ENCODE data around the gene CYB5R2.
"Not testable (repeated sequence)": the region's sequence is repeated elsewhere in the genome, so short reads cannot be mapped to it uniquely, and the experiment has no call there.

Gene CYB5R2

DNA sequence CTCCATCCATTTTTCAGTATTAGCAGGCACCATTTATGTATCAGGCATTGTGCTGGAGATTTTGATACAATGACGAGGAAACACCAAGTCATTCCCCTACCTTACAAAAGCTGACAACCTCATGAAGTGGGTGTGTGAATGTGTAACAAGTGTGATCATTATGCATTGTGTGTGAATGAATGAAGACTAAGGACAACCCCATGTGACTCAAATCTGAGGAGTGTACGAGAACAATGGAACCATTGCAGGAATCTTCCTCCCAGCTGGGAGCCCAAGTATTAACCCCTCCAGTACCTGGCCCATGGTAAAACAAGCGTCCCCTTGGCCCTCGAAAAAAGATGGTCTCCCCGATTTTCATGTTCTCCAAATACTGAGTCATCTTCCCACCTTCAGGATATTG, 4.4 kb downstream of the CYB5R2 start:
- no peak for DNase-seq (ENCODE audit: low read depth)

DNA sequence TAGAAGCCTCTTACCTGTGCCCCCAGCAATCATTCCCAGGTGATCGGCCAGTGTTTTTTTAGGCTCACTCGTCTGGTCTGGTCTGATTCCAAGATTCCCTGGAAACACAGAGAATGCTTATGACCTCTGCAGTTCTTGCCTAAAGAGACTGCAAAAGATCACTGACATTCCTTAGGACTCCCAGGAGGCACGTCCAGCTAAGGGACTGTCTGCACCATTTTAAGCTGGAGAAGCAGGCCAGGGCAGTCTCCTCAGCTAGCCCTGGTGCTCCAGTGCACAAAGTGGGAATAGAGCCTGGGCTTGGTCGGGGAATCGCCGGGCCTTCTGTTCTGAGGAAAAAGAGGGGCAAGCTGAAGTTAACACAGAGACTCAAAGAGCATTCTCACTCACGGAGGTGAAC, 4.8 kb downstream of the CYB5R2 start:
- no peak for DNase-seq (ENCODE audit: low read depth)

DNA sequence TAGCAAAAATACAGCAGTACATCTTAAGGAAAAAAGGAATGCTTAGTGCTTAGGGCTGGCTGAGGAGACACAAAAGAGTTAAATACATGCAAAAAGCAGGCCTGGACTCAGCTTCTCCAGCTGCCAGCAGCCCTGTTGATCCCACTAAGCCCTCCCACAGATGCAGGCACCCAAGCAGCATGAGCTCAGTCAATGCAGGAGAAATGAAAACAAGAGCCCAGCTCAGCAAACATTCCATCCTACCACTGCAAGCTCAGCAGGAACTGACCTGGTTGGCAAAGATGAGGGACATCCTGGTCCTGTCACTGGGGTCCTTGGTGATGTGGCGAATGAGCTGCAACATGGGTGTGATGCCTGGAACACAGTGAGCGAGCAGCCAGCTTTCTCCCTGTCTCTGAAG, 5.8 kb downstream of the CYB5R2 start:
- DNase-seq (ENCODE audit: low read depth), result no peak

DNA sequence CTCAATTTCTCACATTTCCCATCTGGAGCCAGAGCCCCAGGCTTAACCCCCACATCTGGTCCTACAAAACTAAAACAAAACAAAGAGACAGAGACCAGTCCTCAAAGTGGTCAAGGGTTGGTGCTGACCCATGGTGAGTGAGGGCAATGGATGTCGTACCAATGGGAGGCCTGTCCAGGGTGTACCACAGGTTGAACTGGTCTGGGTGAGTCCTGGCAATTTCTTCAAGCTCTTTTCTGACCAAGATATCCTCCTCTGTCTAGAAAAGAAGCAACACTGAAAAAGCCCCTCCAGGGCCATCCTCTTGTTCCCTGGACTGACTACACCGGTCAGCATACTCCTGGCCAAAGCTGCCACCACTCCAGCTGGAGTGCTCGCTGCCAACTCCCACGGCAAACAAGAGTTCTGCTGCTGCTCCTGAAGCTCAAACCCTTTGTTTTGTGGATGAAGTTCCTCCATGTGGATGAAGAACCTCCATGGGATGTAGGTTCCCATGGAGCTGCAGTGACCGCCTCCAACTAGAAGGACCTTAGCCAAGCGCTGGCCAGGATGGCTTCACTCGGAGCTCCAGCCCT, 6.9 kb downstream of the CYB5R2 start:
- DNase-seq (ENCODE audit: low read depth), result no peak

DNA sequence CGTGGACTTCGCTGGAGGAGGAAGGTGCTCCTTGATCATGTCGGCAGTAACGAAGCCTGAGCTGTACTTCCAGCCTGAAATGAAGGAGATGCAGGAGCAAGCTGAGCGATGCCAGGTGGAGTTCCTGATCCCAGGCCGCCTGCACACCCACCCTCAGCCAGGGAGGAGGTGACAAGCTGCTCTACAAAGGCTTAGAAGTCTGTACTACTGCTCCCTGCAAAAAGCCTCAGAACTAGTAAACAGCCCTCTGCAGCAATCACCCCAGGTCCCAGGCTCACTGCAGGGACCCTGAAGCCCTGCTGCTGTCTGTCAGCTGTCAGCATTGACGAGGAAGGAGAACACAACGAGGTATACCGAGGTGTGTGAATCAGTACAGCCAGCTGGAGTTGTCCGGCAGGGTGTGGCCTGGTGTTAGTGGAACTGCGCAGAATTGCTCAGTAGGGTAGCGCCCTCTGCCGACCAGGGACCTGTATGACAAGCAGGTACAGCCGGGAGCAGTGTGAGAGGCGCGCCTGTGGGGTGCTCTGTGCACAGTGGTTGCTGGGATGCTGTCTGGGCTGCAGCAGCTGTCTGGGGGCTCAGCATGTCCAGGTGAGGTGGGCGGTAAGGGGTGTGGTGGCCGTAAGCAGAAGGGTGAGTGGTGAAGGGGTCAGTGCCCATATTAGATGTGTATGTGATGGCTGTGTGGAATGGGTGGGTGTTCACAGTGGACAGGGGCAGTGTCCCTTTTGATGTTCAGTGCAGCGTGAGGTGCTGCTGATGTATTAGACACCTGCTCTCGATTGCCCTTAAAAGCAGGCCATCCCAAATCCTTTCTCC, 7.6 kb downstream of the CYB5R2 start:
- DNase-seq (ENCODE audit: low read depth), result no peak

DNA sequence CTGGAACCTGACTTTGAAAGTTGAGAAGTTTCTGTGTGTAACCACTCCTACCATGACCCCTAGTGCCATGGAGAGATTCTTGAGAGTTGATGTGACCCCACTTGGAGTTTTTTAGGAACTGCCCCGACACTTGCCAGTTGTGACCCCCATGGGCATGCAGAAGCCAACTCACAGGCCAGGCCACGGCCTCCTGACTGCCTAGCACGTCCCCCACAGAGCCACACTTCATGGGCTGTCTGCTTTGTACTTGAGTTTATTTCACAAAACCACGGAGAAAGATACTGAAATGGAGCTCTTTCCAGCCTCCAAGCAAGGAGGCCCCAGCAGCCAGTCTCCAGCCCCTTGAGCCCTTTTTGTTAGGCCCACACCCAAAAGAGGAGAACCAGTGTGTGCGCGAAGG, 8.4 kb downstream of the CYB5R2 start:
- no peak for DNase-seq (ENCODE audit: low read depth)

DNA sequence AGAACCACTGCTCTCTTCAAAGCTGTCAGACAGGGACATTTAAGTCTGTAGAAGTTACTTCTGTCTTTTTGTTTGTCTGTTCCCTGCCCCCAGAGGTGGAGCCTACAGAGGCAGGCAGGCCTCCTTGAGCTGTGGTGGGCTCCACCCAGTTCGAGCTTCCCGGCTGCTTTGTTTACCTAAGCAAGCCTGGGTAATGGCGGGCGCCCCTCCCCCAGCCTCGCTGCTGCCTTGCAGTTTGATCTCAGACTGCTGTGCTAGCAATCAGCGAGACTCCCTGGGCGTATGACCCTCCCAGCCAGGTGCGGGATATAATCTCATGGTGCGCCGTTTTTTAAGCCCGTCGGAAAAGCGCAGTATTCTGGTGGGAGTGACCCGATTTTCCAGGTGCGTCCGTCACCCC, 9.8 kb downstream of the CYB5R2 start:
- not testable (repeated sequence) for DNase-seq (ENCODE audit: low read depth)

DNA sequence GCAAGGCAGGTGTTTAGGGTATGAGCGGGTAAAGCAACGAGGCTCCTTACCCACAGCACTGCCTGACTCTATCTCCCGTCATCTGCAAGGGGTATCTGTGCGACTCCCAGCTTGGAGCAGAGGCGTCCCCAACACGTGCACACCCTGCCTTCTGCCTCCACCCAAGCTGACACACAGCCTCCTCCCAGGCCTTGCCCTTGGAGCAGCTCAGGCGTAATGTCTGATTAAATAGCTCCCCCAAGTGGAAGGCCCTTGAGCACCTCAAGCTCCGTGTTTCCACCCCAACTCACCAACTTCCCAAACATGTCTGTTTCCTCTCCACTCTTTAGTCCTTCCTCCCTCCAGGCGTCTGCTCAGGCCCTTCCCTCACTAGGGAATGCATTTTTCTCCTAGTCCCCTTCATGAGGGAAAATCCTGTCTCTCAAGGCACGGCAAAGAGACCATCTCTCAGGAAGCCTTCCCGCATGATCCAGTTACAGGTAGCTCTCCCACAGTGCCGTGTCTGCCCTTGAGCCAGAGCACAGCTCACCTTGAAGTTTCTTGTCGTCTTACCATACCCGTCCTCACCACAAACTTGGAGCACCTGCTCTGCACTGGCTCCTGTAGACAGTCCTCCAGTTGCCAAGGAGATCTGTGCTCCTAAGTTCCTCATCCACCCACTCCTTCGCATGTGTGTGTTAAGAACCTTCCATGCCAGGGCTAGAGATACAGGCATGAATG, 15.8 kb downstream of the CYB5R2 start:
- DNase-seq (ENCODE audit: low read depth), result no peak

DNA sequence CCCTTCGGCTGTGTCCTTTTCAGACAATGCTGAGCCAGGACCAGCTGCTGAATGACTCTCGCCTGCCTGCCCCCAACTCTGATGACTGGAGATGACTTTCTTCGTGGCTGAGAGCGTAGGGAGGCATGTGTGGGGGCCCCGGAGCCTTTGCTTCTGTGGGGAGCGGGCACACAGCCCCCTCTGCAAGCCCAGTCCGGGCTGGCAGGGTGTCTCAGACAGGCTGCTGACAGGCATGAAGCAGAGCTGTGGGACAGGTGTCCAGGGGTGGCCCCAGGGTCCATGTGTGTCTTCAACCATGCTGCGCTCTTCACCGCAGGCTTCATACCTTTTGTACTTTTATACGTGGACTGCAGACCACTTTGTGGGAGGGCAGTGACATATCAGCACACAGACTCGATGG, 16.6 kb downstream of the CYB5R2 start:
- no peak for DNase-seq (ENCODE audit: low read depth)

DNA sequence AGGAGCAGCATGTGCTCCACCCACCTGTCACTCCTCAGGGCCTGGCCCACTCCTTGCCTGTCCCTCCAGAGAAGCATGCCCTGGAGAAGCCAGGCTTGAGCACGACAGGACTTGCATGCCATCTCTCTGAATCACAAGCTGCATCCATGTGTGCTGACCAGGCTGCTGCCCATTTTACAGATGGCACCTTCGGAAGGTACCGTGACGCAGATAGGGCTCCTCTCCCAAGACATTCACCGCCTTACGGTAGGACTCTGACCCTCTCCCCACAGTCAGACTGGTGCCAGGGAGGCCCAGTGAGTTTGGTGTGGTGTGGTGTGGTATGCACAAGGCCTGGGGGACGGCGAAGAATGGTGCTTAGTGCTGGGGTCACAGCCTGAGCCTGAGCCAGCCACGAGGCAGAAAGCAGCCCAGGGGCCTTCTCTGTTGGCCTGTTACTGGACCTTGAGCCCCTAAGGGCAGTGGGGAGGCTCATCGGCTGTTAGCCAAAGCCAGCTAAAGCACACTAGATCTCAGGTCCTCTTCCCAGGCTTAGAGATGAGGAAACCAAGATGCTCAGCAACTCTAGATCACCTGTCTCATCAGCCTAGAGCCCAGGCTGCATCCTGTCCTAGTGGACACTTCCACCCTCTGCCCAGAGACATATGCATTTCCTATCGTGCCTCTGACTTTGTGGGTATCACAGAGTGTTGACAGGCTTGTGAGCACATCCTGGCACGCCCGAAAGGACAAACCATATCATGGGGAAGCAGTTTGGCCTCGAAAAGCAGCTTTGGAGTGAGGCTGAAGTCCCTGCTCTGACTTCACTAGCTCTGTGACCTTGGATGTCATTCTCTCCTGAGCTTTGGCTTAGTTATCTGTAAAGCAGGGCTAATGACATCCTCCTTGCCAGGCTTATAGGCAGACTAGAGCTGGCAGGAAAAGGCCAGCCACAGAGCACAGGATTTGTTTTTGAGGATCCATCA, 17.8 kb downstream of the CYB5R2 start:
- no peak for DNase-seq (ENCODE audit: low read depth)

DNA sequence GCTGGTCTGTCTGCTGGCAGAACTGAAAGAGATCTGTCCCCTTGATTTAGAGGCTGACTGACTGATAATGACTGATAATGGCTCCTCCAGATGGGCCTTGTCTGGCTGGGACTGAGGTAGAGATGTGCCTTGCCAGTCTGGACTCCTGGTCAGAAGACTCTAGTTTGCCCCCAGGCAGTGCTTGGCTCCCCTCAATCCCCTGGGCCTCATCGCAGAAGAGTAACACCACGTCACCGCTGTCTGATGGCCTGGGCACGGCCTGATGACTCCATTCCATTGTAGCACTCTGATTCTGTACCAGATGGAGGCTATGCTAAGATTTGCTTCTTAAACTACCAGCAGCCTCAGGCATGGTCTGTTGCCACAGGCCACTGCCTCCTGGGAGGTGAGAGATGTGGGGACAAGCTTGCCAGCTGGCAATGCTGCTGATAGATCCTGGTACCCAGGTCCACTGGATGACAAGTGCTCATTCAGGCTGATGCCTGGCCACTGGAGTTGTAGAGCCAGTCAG, 19.1 kb downstream of the CYB5R2 start:
- no peak for DNase-seq (ENCODE audit: low read depth)

DNA sequence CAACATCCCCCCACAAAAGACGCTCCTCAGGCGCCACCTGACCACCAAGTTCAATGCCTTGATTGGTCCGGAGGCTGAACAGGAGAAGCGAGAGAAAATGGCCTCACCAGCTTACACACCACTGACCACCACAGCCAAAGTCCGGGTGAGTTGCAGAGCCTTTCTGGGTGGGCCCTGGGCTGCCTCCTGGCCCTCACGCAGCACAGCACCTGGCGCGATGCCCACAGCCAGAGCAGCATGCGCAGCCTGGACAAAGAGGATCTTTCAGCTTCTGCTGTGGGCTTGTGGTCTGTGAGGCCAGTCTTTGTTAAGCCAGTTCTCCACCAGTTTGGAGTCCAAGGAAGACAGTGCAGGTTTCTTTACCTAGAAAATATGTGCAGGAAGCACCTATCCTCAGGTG, 21.6 kb downstream of the CYB5R2 start:
- no peak for DNase-seq (ENCODE audit: low read depth)

DNA sequence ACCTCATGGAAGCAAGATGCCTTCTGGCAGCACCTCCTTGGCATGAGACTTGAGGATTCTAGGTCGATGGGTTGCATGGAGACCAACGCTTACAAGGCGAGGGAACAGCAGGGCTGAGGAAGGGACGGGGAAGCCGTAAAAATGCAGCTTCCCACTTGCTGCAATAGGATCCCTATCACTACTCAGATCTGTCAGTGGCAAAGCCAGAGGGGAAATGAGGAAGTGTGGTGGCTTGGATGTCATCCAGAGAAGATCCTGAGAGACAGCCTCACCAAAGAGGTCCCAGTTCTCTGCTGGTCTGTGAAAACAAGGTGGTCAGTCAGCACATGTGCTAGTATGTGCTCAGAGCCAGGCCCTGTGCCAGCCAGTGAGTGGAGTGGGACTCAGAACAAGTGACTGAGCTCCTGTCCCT, 22.2 kb downstream of the CYB5R2 start:
- no peak for DNase-seq (ENCODE audit: low read depth)

DNA sequence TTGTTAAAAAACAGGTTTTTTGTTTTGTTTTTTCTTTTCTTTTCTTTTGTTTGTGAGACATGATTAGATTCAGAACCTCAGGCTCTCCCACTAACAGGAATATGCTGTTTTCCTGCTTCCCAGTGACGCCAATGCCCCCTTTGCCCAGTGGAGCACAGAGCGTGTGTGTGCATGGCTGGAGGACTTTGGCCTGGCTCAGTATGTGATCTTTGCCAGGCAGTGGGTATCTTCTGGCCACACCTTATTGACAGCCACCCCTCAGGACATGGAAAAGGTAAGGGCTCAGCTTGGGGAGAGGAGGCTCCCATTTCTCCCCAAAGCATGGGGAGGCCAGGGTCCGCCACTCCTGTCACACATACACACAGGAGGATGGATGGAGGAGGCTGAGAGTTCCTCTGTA, 25.0 kb downstream of the CYB5R2 start:
- no peak for DNase-seq (ENCODE audit: low read depth)

DNA sequence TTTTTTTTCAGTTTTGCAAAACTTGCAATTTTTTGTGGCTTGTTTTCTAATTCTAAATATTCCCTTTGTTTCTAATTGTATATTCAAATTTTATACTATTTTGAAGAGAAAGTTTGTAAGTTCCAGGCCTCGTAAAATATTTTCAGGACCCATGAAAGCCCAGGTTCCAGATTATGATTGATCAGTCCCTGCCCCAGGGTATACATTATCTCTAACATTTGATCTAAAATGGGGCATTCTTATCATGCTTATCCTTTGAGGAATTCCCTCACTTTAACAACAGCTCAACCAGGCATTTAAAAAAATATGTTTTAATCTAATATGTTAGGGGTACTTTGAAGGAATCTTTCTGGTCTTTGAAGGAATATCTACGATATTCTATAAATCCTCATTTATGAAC, 26.4 kb downstream of the CYB5R2 start:
- no peak for DNase-seq (ENCODE audit: low read depth)

DNA sequence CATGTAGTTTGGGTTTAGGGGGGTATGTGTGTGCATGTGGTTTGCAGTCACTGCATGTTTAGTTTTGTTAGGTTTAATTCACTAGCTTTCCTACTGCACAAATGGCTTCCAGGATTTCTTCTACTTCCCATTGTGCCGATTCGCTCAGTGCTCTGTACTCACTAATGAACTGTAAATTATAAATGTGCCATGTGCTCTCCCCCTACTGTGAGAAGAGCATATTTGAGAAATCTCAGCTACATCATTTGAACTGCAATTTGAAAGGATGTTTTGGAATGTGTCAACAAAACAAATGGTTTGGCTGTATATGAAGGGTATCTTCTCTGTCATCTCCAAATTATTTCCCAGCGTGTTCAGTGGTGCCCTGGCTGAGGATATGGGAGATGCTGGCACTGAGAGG, 28.1 kb downstream of the CYB5R2 start:
- DNase-seq (ENCODE audit: low read depth), result no peak

DNA sequence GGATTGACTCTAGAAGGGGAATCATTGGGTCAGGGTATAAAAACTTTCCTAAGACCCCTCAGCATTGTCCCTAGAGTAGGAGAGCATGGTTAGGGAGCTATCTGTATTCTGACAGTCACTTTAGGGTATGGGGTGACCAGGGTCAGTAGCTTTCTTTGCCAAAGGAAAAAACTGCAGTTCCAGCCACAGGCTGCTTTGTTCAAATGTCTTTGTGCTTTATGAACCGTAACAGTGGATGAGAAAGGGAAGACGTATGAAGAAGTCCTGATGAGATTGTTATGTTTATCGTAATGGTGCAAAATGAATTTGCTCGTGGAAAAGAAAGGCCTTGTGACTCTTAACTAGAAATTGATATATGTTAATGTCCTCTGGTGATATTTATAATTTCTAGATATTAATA, 30.0 kb downstream of the CYB5R2 start:
- DNase-seq (ENCODE audit: low read depth), result no peak

DNA sequence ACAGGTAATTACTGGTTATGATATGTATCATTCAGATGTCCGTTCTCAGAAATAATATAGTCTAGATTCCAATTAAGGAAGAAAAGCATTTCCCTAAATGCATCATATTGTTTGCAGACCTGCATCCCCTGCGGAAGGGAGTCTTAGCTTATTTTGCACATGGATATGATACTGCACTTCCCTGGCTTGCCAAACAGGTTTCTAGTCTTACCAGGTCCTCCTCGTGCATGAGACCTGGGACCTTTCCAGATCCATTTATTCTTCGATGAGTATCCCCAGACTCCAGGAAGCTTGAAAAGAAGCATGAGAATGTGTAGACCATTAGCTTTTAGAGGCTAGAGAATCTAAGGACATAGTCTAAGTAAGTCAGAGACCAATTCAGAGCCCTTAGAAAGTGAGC, 30.6 kb downstream of the CYB5R2 start:
- DNase-seq (ENCODE audit: low read depth), result no peak

DNA sequence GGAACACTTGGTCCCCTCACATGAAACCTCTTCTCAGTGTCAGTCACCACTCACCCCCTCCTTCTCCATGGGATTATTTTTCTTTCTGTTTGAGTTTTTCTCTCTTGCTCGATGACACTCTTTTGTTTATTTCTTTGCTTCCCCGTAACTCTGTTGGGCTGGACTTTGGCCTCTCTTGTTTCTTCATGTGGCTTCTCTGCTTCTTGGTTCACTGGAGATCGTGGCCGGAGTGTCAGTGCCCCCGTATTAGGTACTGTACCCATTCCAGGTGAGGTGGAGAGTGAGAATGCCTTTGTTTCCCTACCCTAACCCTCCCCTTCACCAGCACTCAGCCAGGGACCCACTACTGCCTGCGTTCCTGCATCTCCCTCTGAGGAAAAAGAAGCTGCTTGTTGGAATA, 32.5 kb downstream of the CYB5R2 start:
- no peak for DNase-seq (ENCODE audit: low read depth)

DNA sequence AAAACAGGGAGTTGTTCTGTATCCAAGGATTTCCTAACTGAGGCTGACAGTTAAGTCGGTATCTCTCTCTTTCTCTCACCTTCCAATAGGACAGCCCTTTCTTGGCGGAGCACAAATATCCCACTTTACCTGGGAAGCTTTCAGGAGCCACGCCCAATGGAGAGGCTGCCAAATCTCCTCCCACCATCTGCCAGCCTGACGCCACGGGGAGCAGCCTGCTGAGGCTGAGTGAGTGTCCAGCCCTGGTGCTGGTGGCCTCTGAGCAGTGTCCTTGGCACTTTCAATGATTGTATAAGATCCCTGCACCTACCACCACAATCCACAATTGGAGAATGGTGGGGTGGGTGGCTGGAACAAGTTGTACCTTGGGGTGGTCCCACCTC, 33.7 kb downstream of the CYB5R2 start:
- DNase-seq (ENCODE audit: low read depth), result no peak

DNA sequence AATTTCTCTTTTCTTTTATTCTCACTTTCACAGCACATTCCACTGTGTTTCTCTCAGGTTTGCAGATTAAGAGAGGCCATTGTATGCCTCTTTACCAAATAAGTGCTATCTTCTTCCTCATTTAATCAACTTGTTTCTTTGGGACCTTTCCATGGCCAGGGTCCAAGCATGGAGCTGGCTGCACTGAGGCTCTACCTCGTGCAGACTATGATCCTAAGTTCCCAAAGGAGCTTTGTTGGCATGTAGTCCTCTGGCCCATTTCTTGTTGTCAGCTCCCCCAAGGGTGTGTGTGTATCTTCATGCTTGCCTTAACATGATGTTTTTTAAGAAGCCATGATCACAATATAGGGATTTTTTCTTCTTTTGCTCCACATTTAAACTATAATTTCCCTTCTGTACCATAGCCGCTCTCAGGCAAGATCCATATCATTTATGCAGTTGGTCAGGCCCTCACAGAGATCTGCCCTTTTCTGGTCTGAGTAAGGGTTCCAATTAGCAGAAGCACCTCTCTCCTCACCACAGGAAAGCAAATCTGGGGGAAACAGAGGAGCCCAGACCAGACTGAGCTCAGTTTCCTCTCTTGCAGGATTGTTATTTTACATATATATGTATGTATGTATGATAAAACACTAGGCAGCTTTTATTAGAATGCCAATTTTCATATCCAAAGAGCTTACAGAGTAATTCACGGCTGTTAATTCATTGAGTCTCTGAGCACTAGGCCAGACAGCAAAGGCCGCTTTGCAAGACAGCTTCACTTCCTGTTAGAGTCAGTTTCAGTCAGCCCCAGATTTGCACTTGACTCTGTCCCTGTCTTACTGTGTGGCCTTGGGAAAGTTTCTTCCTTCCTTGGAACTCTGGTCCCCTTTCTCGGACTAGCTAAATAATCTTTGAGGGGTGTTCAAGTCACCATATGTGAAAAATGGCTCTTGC, 34.3 kb downstream of the CYB5R2 start:
- no peak for DNase-seq (ENCODE audit: low read depth)

Measured in HS-5 (cell line).